Subcutaneous adipose tissue (tissue), 4 donors: ENCODE data around the gene KIAA0232. TPM values are rescaled to one million over a fixed set of nuclear protein-coding genes. Genes with fewer than 3 reads are reported as not detected.

Source experiments
- total RNA-seq, 4 donors: library from RNA; depleted of rRNA; stranded (reverse); fragments of >200 nt; gene quantifications; one replicate each; pipeline ENCODE4 v1.1.0, GENCODE V29; 2016
- TF ChIP-seq, protein P1 (sequence below): fragments of 450-650 bp; IDR thresholded peaks from one replicate; pipeline ENCODE4 v1.5.1; 2016; ENCODE audit warnings: low read depth, mild to moderate bottlenecking, control low read depth, antibody characterized with exemption, moderate library complexity

KIAA0232 gene
- total RNA-seq, 4 donors from 2014 or later = 24.3 to 36.5 (median 31.0) TPM

DNA sequence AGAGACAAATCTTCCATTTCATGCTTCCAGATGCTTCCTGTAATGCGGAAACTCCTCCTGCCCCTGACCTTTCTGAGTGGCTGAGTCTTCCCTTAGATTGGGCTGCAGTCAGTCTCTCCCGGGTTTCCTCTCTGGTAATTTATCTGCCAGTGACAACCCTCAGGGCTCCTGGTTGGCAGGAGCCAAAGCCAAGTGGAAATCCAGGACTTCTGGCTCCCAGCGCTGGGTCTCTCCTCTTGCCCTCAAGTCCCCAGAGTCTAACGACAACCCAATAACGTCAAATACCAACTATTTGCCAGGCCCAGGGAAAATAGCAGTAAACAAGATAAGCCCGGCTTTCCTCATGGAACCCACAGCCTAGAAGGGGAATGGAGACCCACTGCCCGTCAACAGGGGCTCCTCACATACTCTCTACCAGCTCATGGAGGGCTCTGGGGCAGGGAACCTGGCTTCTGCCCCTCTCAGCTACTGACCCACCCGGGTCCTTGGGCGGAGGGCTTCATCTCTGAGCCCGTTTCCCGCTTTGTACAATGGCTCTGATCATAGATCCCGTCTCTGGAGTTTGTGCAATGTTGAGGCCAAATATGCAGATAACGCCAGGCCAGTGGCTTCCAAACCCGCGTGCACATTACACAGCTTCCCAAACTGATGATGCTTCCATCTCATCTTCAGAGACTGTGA, 126.0 kb downstream of the KIAA0232 start:
- TF ChIP-seq, protein P1, sequence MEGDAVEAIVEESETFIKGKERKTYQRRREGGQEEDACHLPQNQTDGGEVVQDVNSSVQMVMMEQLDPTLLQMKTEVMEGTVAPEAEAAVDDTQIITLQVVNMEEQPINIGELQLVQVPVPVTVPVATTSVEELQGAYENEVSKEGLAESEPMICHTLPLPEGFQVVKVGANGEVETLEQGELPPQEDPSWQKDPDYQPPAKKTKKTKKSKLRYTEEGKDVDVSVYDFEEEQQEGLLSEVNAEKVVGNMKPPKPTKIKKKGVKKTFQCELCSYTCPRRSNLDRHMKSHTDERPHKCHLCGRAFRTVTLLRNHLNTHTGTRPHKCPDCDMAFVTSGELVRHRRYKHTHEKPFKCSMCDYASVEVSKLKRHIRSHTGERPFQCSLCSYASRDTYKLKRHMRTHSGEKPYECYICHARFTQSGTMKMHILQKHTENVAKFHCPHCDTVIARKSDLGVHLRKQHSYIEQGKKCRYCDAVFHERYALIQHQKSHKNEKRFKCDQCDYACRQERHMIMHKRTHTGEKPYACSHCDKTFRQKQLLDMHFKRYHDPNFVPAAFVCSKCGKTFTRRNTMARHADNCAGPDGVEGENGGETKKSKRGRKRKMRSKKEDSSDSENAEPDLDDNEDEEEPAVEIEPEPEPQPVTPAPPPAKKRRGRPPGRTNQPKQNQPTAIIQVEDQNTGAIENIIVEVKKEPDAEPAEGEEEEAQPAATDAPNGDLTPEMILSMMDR = no peak

DNA sequence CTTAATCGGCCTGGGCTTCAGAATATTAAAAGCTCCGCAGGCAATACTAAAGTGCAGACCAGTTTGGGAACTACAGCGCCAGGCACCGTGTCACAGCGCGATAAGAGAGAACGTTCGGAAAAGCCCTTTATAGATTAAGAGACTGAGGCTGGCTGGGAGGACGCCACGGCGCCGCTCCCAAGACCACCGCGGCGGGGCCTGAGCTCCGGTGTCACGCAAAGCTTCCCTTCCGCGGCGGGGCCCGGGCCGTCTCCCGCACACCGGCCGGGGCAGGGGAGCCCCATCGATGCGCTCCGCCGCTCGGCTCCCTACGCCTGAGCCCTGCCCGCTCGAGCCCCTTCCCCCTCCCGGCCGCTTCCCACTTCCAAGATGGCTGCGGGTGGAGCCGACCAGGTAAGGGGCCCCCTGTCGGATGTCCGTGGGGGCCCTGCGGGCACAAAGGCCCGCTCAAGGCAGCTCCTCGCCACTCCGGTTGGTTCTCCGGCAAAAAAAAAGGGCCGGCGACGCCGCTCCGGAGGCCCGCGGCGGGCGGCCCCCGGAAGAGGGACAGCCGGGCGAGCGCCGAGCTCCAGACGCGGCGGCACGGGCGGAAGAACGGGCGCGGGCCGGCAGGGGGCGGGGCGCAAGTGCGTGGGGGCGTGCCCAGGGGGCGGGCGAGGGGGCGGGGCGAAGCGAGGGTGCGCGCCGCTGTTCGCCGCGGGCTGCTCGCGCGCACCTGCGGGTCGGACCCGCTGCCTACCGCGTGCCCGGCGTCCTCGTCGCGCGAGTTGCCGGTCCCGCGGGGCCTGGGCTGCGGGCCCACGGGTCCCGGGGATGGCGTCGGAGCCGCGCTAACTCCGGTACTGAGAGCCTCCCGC, 126.8 kb downstream of the KIAA0232 start, which contains the start of gene TBC1D14:
TBC1D14 (plus strand) TSS at position 714 of the 857 bp plus-strand sequence. CDS start 13,564 bp downstream, outside the sequence.
- TF ChIP-seq, protein P1 = no peak

DNA sequence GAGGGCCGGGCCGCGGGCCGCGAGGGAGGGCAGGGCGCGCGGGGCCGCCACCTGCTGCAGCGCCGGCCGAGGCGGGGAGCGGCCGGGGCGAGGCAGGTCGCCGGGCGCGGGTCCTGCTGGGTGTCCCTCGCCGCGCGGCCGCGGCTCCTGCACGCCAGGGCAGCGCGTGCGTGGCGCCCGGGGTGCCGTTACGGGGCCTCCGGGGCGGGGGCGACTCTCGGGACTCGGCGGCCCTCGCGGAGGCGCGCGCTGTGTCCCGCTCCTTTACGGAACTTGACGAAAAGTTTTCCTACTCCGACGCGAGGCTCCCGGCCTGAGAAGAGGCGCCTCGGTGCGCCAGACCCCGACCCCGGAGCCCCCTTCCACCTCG, 127.4 kb downstream of the KIAA0232 start:
- TF ChIP-seq, protein P1 = no peak

DNA sequence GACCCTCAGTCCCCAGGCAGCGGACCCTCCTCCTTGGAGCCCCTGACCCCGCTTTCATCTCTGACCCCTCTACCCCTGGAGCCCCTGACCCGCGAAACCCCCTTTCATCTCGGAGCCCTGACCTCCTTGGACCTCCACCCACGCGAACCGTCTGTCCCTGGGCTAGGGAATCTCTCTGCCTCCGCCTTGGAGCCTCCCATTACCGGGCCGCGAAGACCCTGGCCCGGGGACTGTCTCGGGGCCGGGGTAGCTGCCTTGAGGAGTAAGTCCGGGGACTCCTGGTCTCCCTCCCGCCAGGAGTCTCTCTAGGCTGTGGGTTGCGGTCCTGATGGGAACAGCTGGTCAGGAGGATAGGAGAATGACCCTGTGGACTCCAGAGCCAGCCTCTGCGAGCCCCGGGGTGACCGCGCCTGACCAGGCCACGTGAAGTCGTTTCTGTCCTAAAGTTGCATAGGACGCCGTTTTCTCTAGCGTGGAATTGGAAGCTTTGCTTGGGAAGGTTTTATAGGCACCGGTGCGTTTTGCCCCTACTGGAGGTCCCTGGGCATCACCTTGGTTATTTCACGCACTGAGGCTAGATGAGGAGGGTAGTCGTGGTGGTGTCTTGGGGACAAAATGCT, 127.9 kb downstream of the KIAA0232 start:
- TF ChIP-seq, protein P1 = no peak

DNA sequence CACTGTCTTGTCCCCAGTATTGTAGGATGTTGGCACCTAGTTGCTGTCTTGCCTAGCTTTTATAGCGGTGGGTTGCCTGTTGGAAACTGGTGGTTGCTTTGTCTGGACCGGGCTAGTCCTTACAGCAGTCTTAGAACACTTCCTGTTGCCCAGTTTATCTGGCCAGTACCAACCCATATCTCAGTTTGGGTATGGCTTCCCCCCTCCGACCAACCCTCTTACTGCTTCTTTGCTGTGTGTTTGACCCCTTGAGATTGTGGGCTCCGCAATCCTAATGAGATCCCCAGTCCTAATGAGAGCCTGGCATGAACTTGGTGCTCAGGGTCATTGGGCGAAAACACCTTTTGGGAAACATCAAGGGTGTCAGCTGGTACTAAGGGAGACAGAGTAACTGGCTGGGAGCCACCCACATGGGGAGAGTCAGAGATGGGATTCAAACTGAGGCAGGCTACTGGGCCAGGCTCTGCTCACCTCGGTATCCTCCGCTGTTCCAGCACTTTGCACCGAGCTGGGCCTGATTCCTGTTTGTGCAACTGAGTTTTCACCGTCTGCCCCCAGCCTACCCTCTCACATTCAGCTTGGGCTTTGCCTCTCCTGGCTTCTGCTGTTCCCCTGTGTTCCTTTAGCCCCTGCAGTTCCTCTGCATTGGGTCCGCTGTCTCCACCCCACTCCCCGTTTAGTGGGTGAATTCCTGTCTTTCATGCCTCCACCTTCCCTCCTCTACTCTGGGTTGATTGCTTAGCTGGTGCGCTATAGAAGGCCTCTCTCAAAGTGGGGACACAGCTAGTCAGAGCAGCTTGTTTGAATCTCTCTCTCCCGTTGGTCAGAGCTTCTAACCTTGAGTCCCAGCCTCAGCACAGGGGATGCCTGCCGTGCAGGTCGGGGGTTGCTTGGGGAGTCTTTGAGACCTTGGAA, 128.7 kb downstream of the KIAA0232 start:
- TF ChIP-seq, protein P1 = no peak

DNA sequence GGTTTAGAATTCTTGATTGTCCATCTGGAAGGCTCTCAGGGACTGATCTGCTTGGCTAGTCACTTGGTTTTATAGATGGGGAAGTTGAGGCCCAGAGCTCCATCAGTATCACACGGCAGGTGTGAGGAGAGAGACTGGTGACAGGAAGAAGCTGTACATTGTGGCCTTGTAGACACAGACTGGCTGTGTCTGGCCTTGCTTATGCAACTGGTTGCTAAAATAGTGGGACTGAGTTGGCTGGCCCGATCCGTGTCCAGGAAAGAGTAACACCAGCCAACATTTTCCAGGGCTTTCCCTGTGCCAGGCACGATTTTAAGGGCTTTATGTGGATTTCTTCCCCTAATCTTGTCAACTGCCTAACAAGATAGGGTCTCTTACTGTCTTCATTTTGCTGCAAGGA, 129.9 kb downstream of the KIAA0232 start:
- TF ChIP-seq, protein P1 = no peak
